GM12878 (cell line): ENCODE results near the gene RNF113B. TPM values are rescaled to one million over a fixed set of nuclear protein-coding genes. Genes with fewer than 3 reads are reported as not detected.

Experiments
- ATAC-seq: fragments of 200-7000 bp; cut with Tn5 transposase; 3 replicates; pipeline ENCODE4 v1.9.1; 2020; ENCODE audit warnings: mild to moderate bottlenecking, moderate library complexity
- BruUV-seq: library from RNA; stranded (reverse); fragments of 400-500 nt; replicated peaks from 2 replicates; lab custom pipeline; 2021; lab: Mats Ljungman, UMichigan
- CTCF ChIA-PET: fragments of 300-600 bp; sonication (Branson Sonifier 250); formaldehyde crosslinking; extraction: SDS; loops from one replicate; lab custom pipeline; 2021; ENCODE audit warnings: inconsistent platforms; lab: Yijun Ruan, JAX
- POLR2A ChIA-PET: fragments of 350-600 bp; formaldehyde crosslinking; extraction: SDS; loops from one replicate; lab custom pipeline; 2021; ENCODE audit warnings: inconsistent platforms; lab: Charles Lee
- RAD21 ChIA-PET: fragments of 300-600 bp; sonication (Branson Sonifier 250); formaldehyde crosslinking; loops from one replicate; lab custom pipeline; 2023; ENCODE audit warnings: antibody characterized with exemption; ENCODE audit not compliant: unreplicated experiment; lab: Charles Lee
- SMC1A ChIA-PET: fragments of 300-600 bp; sonication (Branson Sonifier 250); formaldehyde crosslinking; loops from one replicate; lab custom pipeline; 2023; ENCODE audit not compliant: unreplicated experiment, uncharacterized antibody; lab: Charles Lee
- DNase-seq: peaks from one replicate; pipeline ENCODE4 v3.0.0-alpha.2; 2011; ENCODE audit warnings: low read depth, low spot score
- FAIRE-seq: peaks from 3 replicates; lab custom pipeline; 2011; peaks lifted over from hg19 to GRCh38; lab: Jason Lieb, UNC
- H2AFZ ChIP-seq: 2 replicates; pipeline ENCODE4 v1.6.0; 2011; ENCODE audit warnings: low read depth, low read length, control low read depth; ENCODE audit not compliant: control insufficient read depth
- H3K27ac ChIP-seq: 2 replicates; pipeline ENCODE4 v1.5.1; 2011; ENCODE audit warnings: control low read depth; ENCODE audit not compliant: control insufficient read depth, insufficient read depth
- H3K27me3 ChIP-seq, 2 experiments: replicated peaks in 1 of 2; 2 replicates each; pipeline versions ENCODE4 v1.6.0 to v1.6.1; 2011; ENCODE audit warnings: low read length in 1 of 2; ENCODE audit not compliant: control insufficient read depth in 2 of 2, insufficient read depth in 2 of 2
- H3K36me3 ChIP-seq, 2 experiments: 2 replicates each; pipeline ENCODE4 v1.5.1; 2011; ENCODE audit warnings: low read length in 1 of 2; ENCODE audit not compliant: control insufficient read depth in 2 of 2, insufficient read depth in 2 of 2
- H3K4me1 ChIP-seq: 2 replicates; pipeline ENCODE4 v1.6.1; 2011; ENCODE audit warnings: mild to moderate bottlenecking, low read length, moderate library complexity, mixed read lengths; ENCODE audit not compliant: control insufficient read depth, insufficient read depth
- H3K4me2 ChIP-seq: 2 replicates; pipeline ENCODE4 v1.6.0; 2011; ENCODE audit warnings: control low read depth; ENCODE audit not compliant: control insufficient read depth, insufficient read depth
- H3K4me3 ChIP-seq: fragments of 200-600 bp; sonication (generic); 2 replicates; pipeline ENCODE4 v1.5.1; 2016
- H3K79me2 ChIP-seq: 2 replicates; pipeline ENCODE4 v1.6.0; 2011; ENCODE audit warnings: low read length; ENCODE audit not compliant: control insufficient read depth, insufficient read depth
- H3K9ac ChIP-seq: 2 replicates; pipeline ENCODE4 v1.8.0; 2011; ENCODE audit warnings: low read length, control low read depth, mixed read lengths; ENCODE audit not compliant: control insufficient read depth, insufficient read depth
- H3K9me3 ChIP-seq: replicated peaks from 3 replicates; pipeline ENCODE4 v1.5.1; 2011; ENCODE audit warnings: mild to moderate bottlenecking, low read length; ENCODE audit not compliant: control insufficient read depth, insufficient read depth
- H4K20me1 ChIP-seq: 2 replicates; pipeline ENCODE4 v1.6.0; 2011; ENCODE audit not compliant: control insufficient read depth, insufficient read depth
- BCL11A ChIP-seq: IDR thresholded peaks from 2 replicates; pipeline ENCODE4 v1.6.1; 2011; ENCODE audit warnings: low read depth, low read length
- IKZF1 ChIP-seq: fragments of 450-650 bp; conservative IDR thresholded peaks from 2 replicates; pipeline ENCODE4 v1.6.1; 2017; ENCODE audit warnings: antibody characterized with exemption, mild to moderate bottlenecking
- MTA3 ChIP-seq: IDR thresholded peaks from 2 replicates; pipeline ENCODE4 v1.6.1; 2012; ENCODE audit warnings: low read length, inconsistent platforms, borderline replicate concordance
- PBX3 ChIP-seq: IDR thresholded peaks from 2 replicates; pipeline ENCODE4 v1.6.1; 2011; ENCODE audit warnings: mild to moderate bottlenecking, low read depth, low read length, moderate library complexity; ENCODE audit not compliant: insufficient replicate concordance
- TARDBP ChIP-seq: IDR thresholded peaks from 2 replicates; pipeline ENCODE4 v1.6.1; 2016; ENCODE audit warnings: borderline replicate concordance
- WGBS: methylation state at CpG from one replicate; pipeline ENCODE4 v1.1.6; 2016; ENCODE audit warnings: low lambda C conversion rate; ENCODE audit not compliant: insufficient replicate concordance, insufficient coverage; ENCODE audit errors: missing lambda C conversion rate; 5-methylcytosine and 5-hydroxymethylcytosine counted together
- in situ Hi-C: fragments of 300-500 bp; cut with MboI; formaldehyde crosslinking; loops from 9 replicates; pipeline ENCODE4 v1.14.3; 2018; ENCODE audit warnings: mixed read lengths
- intact Hi-C: fragments of 100-400 bp; cut with micrococcal nuclease; formaldehyde crosslinking; loops from one replicate; pipeline ENCODE4 v1.14.2; 2022; ENCODE audit not compliant: unreplicated experiment
- polyA plus RNA-seq, 11 experiments: library from polyadenylated mRNA; depleted of rRNA in 4 of 11; unstranded in 6 of 11; stranded (reverse) in 5 of 11; fragments of >200 nt; fragmentation: Nextera tagmentation in 4 of 11; fragmentation: Illumina TruSeq in 1 of 11; extraction: Ambion mirVana in 4 of 11; extraction: Trizol in 1 of 11; gene quantifications; 1 replicate in 1 of 11; 2 replicates in 10 of 11; pipeline versions ENCODE4 v1.2.1 to v1.2.3, GENCODE V29; 2011 to 2016; ENCODE audit warnings: inconsistent platforms in 2 of 11, missing spikeins in 2 of 11, low read depth in 1 of 11
- total RNA-seq, 4 experiments: library from RNA; depleted of rRNA in 3 of 4; stranded (reverse); fragments of >200 nt in 3 of 4; fragmentation: Illumina TruSeq in 1 of 4; extraction: Trizol in 1 of 4; gene quantifications; 2 replicates each; pipeline versions ENCODE4 v1.2.1 to v1.2.3, GENCODE V29; 2013 to 2021

RNF113B gene
- total and polyA plus RNA-seq, 10 of the 15 experiments (the other 5 are each of a cell fraction or from before 2014, with no cell fraction given), result not detected

GRCh38 chr13:98155475-98156109 lies 21.5 kb downstream of the RNF113B start:
- POLR2A ChIA-PET, result interaction anchor here (0.6 to 0.8 kb wide), 2 partner anchors 10 to 11 kb away, joined by 3 to 4 read pairs; no protein-coding TSS in a partner anchor
- in situ Hi-C loops (no loop called here), intact Hi-C loops (no loop called here)
- ATAC-seq (no peak), FAIRE-seq (no peak), DNase-seq (no peak)
- TF ChIP-seq MTA3 (no peak), IKZF1 (no peak), PBX3 (no peak), TARDBP (no peak), BCL11A (no peak)
- Histone ChIP-seq H3K4me1 (no peaks in the 10 kb centered on the region), H3K36me3 (no peaks in the 10 kb centered on the region), H3K9me3 (no peaks in the 10 kb centered on the region), H3K27ac (no peak overlapping the region), H3K9ac (no peak overlapping the region), H3K79me2 (no peaks in the 10 kb centered on the region), H3K27me3 (no peaks in the 10 kb centered on the region), H3K4me3 (no peak overlapping the region), H2AFZ (no peak overlapping the region), H3K4me2 (no peak overlapping the region), H4K20me1 (no peaks in the 10 kb centered on the region)
- CTCF ChIA-PET, result no interaction called here
- WGBS, result 27% methylated on average over 5 of the region's 5 CpGs
- RAD21 ChIA-PET, result interaction anchor here (0.6 to 1.2 kb wide), 2 partner anchors 46 to 122 kb away, joined by 3 read pairs; no protein-coding TSS in a partner anchor
- SMC1A ChIA-PET, result interaction anchor here (1.0 to 1.5 kb wide), 4 partner anchors 8 to 55 kb away, joined by 3 to 4 read pairs (median 4); no protein-coding TSS in a partner anchor
- no TSS peak for BruUV-seq
